Kidney glomerular epithelial cell (primary cell): Measurements from ENCODE around the gene SP6.

Experiments used
- DNase-seq: peaks from one replicate; lab custom pipeline; 2025; lab: John Stamatoyannopoulos, UW

SP6 gene

DNA sequence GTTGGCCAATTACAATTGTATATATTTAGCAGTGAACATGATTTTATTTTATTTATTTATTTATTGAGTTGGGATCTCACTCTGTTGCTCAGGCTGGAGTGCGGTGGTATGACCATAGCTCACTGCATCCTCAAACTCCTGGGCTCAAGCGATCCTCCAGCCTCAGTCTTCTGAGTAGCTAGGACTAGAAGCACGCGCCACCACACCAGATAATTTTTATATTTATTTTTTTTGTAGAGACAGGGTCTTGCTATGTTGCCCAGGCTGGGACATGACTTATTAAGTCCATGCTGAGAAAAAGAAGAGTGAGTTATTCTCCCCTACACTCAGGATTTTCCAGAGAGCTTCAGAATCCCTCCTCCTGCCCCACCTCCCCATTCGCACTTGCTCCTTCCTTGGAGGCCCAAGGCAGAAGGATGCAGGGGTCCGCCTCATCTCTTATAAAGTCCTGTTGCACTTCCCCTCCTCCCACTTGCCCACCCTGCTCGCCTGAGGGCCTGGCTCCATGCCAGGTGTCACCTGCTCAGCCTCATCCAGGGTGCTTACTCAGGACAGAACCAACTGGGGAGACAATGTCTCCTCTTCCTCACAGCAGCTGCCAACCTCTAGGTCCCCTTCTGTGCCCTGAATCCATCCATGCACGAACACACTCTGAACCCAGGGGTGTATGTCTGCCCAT, 29.0 kb upstream of the SP6 start:
- no peak for DNase-seq

DNA sequence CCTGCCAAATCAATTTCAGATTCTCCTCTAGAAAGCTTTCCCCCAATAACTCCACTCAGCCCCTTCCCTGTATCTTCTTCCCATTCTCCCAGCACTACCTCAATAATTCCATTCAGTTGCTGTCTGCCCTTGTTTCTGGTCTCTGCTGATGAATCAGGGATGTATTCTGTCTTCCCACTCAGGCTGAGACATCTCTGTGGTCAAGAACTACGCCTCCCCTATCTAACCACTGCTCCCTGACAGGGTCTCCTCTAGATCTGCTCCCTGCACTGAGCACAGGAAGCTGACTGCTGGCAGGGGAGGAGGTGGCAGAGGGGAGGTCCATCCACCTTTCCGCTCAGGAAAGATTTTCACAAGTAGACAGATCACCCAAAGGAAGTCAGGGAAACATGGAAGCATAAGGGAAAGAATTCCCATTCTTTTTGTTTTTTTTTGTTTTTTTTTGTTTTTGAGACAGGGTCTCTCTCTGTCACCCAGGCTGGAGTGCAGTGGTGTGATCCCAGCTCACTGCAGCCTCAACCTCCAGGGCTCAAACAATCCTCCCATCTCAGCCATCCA, 28.1 kb upstream of the SP6 start:
- DNase-seq, result peak; percentile 61

DNA sequence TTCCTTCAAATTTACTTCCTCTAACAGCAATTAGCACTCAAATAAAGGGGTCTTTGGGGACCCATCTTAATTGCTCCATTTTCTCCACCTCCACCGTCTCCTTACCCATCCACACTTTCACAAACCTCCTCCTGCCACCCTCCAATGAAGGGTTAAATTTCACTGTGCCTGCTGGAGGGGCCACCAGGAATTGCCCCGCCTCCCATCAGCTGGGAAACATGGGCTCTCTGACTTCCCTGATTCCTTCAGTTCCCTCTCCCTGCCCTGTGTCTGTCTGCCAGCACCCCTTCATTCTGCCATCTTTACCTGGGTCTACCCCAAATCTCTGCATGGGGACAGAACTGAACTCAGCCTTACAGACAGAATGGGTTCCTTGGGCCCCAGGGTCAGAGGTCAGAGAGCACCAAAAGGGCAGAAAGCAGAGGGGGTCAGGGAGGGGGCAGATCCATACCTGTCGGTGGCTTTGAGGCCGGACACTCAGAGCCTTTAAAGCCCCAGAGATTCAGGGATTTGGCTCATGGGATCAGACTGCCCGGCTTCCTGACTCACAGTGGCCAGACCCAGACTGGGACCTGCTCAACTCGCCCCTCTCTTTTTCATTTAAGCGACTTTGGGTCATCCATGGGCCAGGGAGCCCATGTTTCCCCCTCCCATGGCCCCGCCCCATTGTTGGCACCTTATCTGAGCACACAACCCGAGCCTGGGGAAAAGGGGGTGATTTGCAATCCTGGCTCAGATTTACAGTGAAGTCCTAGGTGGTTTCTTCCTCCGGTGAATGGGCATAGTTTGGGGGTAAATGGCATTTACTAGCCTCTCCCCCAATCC, 27.5 kb upstream of the SP6 start:
- DNase-seq, result no peak

DNA sequence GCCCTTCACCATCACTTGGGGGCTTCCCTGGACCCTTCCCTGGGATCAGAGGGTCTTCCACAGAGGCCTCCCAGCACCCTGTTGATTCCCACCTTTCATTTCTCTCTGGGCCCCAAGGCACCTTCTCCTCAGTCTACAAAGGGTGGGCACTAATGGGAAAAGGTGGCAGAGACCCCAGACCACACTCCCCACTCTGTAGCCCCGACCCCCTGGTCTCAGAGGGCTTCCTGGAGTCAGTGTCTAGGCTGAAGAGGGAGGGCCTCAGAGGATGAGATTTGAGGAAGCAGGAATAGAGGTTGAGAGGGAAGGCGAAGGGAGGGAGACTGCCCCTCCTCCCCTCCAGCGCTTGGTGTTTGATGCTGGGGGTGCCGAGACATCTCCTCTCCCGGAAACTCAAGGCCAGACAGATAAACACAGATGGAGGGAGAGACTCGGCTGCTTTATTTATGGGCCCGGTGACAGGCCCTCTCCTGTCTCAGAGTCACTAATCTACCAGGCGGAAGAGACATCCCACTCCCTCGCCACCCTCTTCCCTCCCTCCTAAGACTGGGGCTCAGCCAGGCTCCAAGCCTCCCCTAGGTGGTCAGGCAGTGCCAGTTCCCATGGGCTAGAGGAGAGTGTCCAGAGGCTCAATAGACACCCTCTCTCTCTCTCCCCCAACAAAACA, 26.5 kb upstream of the SP6 start:
- DNase-seq, result no peak

DNA sequence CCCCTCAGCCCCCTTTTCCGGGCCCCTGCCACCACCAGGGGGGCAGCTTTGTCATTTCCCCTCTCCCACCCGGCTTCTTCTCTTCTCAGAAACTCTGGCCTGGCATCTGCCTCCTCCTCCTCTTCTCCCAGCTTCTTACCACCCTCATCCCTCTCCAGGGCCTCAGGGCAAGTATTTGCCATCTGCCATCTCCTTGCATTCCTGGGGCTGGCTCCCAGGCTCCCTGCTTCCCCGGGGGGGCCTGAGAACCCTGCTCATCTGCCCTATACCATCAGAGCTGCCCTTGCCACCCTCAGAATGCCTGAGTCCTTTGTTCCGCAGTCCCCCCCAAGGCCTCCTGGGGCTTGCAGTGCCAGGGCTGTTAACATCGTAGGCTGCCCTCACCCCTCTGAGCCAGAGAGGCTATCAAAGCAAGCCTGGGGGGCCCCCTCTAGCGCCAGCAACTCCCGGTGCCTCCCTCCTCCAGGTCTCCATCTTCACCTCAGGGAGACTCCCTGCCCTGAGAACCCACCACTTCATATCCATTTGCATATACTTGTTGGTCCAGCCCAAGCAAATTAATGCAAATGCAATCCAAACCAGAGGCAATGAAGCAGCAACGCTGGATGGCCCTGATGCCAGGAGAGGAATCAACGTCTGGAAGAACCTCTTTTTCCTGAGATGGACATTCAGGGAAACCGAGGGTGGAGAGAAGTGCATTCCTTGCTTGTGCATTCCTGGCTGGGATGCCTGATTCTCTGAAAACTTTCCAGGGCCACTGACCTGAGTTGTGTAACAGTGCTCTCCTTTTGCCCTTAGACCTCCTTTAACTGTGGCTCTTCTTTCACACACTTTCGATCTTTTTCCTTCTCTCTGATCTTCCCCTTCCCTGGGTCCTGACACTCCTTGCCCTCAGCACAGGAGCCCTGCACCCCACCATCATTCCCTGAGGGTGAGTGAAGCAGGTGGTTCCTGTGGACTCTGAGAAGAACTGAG, 24.3 kb upstream of the SP6 start:
- no peak for DNase-seq

- no peak for DNase-seq
These were observed 22.5 kb upstream of the SP6 start for GRCh38 chr17:47873200-47874090.

DNA sequence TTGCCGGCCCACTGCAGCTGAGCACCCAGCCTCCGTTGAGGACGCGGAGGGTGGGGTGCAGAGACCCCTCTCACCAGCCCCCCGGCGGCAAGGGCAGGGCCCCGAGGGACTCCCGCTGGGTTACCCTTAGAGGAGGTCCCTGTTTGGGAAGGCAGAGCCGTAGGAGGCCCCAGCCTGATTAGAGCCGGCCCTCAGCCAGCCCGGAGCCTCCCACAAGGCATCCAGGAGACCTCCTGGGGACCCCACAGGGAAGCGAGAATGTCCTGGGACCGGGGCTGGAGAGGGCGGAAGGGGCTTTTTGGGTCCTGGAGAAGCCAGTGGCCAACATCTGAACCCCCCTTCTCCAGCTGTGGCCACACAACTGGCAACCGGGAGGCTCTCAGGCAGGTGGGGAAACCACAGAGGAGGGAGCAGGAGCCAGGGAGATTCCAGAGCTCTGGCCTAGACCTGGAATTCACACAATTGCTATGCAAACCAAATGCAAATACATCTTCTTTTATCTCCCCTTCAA, 21.7 kb upstream of the SP6 start:
- DNase-seq, result no peak

- DNase-seq, result no peak
These were observed 21.2 kb upstream of the SP6 start for GRCh38 chr17:47872019-47872650.

- no peak for DNase-seq
These were observed 20.1 kb upstream of the SP6 start for GRCh38 chr17:47871048-47871447.

DNA sequence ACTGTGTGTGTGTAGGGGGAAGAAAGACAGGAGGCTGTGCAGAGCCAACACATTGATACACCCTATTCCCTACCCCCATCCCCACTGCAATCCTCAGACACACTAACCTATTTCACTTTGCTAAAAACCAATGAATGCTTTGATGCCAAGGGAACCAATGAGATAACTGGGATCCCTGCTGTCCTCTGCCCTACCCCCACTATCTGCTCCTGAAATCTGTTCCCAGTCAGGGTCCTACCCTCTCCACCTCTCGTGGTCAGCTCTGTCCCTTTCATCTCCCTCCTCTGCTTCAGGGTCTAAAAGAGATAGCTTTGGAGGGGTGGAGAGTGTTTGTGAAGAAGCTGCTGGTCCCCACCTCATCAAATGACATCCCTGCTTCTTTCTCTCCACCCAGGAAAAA, 19.1 kb upstream of the SP6 start:
- no peak for DNase-seq

GRCh38 chr17:47869114-47869513, 18.2 kb upstream of the SP6 start:
- DNase-seq, result no peak

GRCh38 chr17:47867813-47868533, 17.0 kb upstream of the SP6 start:
- no peak for DNase-seq

- no peak for DNase-seq
These were observed 16.0 kb upstream of the SP6 start for GRCh38 chr17:47866941-47867340.

DNA sequence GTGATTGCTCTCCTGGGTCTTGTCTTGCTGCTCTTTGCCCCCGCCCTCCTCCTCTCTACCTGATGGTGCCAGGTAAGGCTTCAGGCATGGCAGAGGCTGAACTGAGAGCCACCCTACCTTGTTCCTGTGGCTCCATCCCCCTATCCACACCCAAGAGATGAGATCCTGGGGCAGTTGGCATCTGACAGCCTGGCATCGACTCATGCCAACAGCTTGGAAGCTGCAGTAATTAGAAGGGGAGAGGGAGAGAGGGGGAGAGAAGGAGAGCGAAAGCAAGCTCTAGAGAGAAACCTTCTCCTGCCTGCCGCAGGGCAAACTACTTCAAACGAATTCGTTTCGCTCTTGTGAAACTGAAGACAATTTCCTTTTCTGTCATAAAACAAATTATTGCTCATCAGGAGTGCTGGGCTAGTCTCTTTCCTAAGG, 13.8 kb upstream of the SP6 start:
- no peak for DNase-seq

- peak; percentile 88 for DNase-seq
These were observed 11.9 kb upstream of the SP6 start for GRCh38 chr17:47862621-47863440.

GRCh38 chr17:47860386-47860785, 9.4 kb upstream of the SP6 start:
- DNase-seq, result no peak

- DNase-seq, result no peak
These were observed 6.8 kb upstream of the SP6 start for GRCh38 chr17:47857551-47858455.
